GM23248 (cell line): ENCODE results near the gene TAS2R3.

ENCODE experiments used
- EZH2 ChIP-seq: fragments of 200-600 bp; sonication (generic); IDR thresholded peaks from 2 replicates; pipeline ENCODE4 v1.6.1; 2018; ENCODE audit warnings: antibody characterized with exemption, mild to moderate bottlenecking; ENCODE audit not compliant: insufficient read depth, poor library complexity, severe bottlenecking
- EZH2phosphoT487 ChIP-seq: fragments of 200-600 bp; sonication (generic); IDR thresholded peaks from 2 replicates; pipeline ENCODE4 v1.6.1; 2018; ENCODE audit warnings: antibody characterized with exemption, moderate library complexity, mild to moderate bottlenecking, low read depth; ENCODE audit not compliant: insufficient read depth

DNA sequence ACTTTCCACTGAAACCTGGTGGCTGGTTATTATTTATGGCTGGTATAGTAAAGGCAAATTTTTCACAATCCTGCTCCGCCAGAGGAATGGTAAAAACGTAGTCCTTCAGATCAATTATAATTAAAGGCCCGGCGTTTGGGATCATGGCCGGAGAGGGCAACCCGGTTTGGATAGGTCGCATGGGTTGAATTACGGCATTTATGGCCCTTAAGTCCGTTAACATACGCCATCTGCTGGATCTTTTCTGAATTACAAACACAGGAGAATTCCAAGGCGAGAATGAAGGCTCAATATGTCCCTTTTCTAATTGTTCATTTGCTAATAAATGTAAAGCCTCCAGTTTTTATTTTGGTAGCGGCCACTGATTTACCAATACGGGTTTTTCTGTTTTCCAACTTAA, 11.3 kb upstream of the TAS2R3 start:
- TF ChIP-seq EZH2phosphoT487: no peak
- no peak for TF ChIP-seq EZH2
